ENCODE data around the gene SCN3A. TPM values are rescaled to one million over a fixed set of nuclear protein-coding genes. Genes with fewer than 3 reads are reported as not detected.

The SCN3A gene
- total and polyA plus RNA-seq, 2 of the 4 experiments (the other 2 are of a cell fraction): 0.26 to 0.90 TPM

DNA sequence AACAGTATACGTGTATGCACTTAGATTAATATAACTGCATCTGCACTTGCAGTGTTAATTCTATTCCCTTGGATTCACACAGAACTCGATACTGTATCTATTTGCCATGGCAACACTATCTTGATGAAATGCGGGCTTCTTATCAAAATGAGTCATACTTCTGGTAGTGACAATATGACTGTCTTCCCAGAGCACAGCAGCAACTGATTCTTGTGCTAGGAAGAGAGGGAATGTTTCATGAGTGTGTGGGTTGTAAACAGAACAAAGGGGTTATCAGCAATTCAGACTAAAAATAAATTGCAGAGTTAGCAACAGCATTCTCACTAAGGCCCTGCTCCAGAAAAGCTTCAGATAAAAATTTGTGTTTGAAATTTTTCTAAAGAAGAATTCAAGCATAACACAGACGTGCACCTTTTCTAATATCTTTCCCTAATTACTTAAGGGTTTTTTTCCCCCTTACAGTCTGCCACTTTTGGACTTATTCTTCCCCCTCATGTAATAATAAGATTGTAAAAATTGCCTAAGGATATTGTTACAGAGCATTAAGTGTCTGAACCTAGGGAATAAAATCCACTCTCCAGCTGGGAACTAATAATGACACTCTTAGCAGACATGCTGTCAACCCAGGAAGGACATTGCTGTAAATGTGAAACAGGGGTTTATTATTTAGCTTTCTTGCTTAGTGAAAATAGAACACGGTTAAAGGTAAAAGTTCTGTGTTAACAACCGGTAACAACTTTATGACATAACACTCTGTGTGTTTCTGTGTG lies 148.6 kb downstream of the SCN3A start:
- Histone ChIP-seq H3K9ac (ENCODE audit: low read depth, low read length) (no peak overlapping the region), H3K27ac (ENCODE audit: insufficient read depth, low read length) (no peak overlapping the region), H3K4ac (ENCODE audit: low read depth, low read length) (no peak overlapping the region), H2AK5ac (ENCODE audit: low read depth, low read length) (no peak overlapping the region), H2BK120ac (ENCODE audit: low read depth, low read length) (no peak overlapping the region), H4K20me1 (ENCODE audit: insufficient read depth, low read length) (no peaks in the 10 kb centered on the region), H3K23ac (ENCODE audit: low read depth, low read length) (no peak overlapping the region), H4K5ac (ENCODE audit: low read depth, low read length) (no peak overlapping the region), H3K18ac (ENCODE audit: low read depth, low read length) (no peak overlapping the region), H3K4me2 (ENCODE audit: low read depth, low read length) (no peak overlapping the region), H2BK5ac (ENCODE audit: low read depth, low read length, poor library complexity, severe bottlenecking) (no peak overlapping the region), H3K36me3 (ENCODE audit: control insufficient read depth, insufficient read depth, low read length) (no peaks in the 10 kb centered on the region), H4K91ac (ENCODE audit: insufficient read depth, low read depth, low read length) (no peak overlapping the region), H3K27me3 (ENCODE audit: control insufficient read depth, insufficient read depth, low read length) (no peaks in the 10 kb centered on the region), H3K4me3 (ENCODE audit: insufficient read depth, low read depth, low read length) (no peak overlapping the region), H4K8ac (ENCODE audit: low read depth in 2 of 2, low read length in 2 of 2) (no peak overlapping the region), H2AFZ (replicated peaks; ENCODE audit: low read length, poor library complexity) (no peak overlapping the region), H3K79me1 (ENCODE audit: low read depth in 1 of 2, low read length in 2 of 2) (no peaks in the 10 kb centered on the region), H3K4me1 (ENCODE audit: control insufficient read depth, insufficient read depth, low read length) (no peaks in the 10 kb centered on the region), H3K56ac (ENCODE audit: extremely low read depth, insufficient read depth, low read length) (no peak overlapping the region), H3K9me1 (ENCODE audit: insufficient read depth, low read length) (no peaks in the 10 kb centered on the region), H2AK9ac (replicated peaks; ENCODE audit: low read depth, low read length, poor library complexity) (no peak overlapping the region), H3K14ac (replicated peaks; ENCODE audit: low read depth, low read length) (no peak overlapping the region), H2BK20ac (ENCODE audit: low read depth, low read length) (no peak overlapping the region), H2BK15ac (ENCODE audit: low read depth, low read length) (no peak overlapping the region), H3K9me3 (ENCODE audit: control insufficient read depth, insufficient read depth, low read length) (no peaks in the 10 kb centered on the region)
- WGBS, 2 experiments (ENCODE audit: extremely low coverage in 2 of 2, insufficient read length in 1 of 2): no CpG with 5 or more reads among the region's 6 CpGs
- intact Hi-C loops (cut with micrococcal nuclease): no loop called here
- ATAC-seq (ENCODE audit: low read depth) (peak; percentile 46), DNase-seq (peak; percentile 22)
- BruUV-seq (replicated peaks): no TSS peak
- ChIA-PET POLR2A (ENCODE audit: unreplicated experiment) (no interaction called here), CTCF (no interaction called here)
- dilution Hi-C loops (cut with HindIII; ENCODE audit: low sequenced_read_pairs, unreplicated experiment): no loop called here
- in situ Hi-C loops (cut with MboI; ENCODE audit: low sequenced_read_pairs): no loop called here
- TF ChIP-seq FOS (IDR thresholded peaks at IDR 0.05; ENCODE audit: low read depth, low read length): peak; percentile 31; the same call in 1 of the 2 replicates
- no peak for TF ChIP-seq BHLHE40 (IDR thresholded peaks at IDR 0.05; ENCODE audit: low read depth, low read length)

Measured in IMR-90 (cell line).